Measurements from ENCODE around the gene HOXD12.

HOXD12 gene

DNA sequence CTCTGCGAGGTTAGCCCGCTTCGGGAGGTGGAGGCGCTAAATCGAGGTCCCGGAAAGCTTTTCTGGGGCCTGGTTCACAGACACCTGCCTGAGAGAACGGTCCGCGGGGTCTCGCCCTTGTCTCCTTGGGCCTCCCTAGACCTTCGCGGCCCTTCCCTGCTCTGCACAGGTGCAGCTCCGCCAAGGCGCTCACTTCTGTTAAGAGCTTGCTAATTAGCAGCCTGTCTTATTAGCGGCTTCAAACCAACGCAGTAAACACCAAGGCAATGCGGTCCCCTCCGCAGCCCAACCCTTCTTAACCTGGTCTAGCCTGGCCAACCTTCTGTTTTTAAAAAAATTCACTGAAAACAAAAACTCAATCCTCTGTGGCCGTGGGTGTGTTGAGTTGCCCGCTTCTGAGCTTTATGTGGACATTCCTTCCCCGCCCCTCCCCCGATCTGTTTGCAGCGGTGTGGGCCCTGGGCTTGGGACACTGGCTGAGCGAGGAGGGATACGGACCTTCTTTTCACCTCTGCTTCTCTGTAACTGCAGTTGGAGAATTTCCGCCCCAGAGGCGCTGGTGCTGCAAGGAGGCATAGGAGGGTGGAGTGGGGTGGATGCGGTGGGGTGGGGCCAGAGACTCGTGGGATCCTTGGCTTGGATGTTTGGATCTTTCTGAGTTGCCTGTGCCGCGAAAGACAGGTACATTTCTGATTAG, 48.4 kb downstream of the HOXD12 start:
- DNase-seq (ENCODE audit: low spot score): no peak

DNA sequence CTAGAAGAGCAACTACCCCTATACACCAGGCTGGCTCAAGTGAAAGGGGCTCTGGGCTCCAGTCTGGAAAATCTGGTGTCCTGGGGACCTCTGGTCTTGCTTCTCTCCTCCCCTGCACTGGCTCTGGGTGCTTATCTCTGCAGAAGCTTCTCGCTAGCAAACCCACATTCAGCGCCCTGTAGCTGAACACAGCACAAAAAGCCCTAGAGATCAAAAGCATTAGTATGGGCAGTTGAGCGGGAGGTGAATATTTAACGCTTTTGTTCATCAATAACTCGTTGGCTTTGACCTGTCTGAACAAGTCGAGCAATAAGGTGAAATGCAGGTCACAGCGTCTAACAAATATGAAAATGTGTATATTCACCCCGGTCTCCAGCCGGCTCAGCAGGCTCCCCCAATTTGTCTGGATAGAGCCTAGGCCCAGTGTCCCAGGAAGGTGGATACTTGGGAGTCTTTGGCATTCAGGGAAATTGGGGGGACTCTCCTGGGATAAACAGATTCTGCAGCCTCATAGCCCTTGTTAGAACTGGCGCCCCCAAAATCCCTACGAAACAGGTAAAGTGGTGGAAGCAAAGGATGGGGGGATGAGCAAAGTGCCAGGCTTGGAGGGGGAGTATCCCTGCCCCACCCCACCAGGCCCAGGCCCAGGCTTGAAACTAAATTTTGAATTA, 49.3 kb downstream of the HOXD12 start:
- DNase-seq (ENCODE audit: low spot score): no peak

DNA sequence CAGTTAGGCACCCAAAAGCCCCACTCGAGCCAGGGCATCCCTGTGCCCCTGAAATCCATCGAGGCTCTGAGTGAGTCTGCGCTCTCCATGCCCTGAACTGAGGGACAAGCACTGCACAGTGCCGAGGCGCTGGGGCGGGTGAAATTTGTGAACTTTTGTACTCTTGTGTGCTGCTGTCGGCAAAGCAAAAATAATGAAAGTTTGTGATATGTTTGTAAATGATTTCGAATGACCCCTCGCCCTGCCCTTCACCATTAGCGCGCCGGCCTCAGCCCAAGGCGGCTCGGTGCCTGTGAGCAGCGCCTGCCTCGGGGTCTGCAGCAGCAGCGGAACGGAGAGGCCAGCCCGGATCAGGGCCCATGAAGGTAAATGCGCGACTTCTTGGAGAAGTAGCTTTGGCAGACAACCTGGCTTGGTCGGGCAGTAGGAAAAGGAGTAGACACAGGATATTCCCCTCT, 49.9 kb downstream of the HOXD12 start:
- DNase-seq (ENCODE audit: low spot score): no peak

DNA sequence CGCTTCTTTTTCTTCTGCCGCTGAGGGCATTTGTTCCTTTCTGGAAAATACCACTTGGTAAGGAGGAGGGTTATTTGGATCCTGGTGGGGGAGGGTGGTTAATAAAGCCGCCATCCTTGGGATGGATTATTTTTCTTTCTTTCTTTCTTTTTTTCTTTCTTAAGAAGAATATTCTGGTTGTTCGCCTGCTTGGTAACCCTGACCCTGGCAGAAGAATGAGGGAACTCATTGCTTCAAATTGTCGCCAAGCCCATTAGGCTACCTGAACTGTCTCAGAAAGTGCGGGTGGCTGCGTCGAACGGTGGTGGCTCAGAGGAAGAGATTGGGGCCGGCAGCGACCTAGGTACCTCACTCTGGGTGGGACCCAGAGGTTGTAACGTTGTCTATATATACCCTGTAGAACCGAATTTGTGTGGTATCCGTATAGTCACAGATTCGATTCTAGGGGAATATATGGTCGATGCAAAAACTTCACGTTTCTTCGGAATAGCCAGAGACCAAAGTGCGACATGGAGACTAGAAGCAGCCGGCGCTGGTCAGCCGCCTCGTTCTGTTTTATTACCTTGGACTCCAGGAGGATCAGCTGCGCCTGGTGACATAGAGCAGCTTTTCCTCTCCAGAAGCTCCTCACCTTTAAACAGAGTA, 50.5 kb downstream of the HOXD12 start:
- DNase-seq (ENCODE audit: low spot score): no peak

DNA sequence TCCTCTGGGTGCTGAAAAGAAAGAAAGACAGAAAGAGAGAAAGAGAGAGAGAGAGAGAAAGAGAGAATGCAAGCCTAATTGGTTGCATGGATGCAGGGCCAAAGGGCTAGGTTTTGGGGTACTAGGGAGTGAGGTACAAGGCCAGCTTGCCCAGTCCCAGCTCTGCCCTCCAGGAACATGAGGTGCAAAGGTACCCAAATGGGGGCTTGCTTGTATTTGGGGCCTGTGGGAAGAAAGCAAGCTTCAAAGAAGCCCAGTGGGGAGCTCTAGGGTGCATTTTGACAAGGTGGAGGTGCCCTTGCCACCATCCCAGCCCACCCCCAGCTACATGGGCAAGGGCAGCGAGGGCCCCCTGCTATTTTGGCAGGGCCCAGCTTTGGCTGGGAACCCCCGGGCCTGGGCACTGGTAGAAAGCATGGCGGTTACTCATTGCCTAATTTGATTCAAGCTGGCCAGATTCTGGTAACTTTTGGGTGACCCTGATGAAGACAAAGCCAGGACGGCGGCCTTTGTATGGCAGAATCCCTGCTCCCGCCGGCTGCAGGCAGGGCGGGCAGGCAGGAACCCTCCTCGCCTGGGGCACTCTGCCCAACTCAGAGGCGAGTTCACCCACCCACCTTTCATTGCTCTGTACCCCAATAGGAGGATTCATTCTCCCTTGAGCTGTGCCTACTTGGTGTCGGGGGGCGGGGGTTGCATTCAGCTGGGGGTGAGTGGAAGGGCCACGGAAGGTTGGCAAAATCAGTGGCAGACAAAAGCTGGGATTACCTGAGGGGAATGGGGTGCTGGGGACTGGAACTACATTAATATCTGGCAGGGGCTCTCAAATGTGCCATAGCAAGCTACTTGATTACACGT, 51.2 kb downstream of the HOXD12 start:
- DNase-seq (ENCODE audit: low spot score): no peak

DNA sequence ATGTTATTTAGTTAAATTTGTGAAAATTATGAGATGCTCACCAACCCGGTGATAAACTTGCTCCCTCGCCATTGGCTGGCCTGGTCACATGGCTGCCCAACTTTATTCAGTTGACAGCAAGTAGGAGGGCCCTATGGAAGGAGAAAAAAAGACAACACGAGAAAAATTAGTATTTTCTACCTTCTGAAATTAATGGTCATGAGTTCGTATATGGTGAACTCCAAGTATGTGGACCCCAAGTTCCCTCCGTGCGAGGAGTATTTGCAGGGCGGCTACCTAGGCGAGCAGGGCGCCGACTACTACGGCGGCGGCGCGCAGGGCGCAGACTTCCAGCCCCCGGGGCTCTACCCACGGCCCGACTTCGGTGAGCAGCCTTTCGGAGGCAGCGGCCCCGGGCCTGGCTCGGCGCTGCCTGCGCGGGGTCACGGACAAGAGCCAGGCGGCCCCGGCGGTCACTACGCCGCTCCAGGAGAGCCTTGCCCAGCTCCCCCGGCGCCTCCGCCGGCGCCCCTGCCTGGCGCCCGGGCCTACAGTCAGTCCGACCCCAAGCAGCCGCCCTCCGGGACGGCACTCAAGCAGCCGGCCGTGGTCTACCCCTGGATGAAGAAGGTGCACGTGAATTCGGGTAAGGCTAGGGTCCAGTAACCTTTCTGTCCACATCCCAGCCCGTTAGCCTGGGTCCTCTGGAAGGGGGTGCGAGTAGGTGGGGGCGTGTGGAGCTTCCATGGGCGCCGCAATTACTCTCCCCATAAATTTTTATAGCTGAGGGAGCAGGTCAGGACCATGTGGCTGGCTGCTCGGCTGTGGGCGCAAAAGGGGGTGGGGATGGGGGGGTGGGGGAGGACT, 52.1 kb downstream of the HOXD12 start, which contains the start of gene HOXD4:
HOXD4 (plus strand) TSS at position 109 of the 846 bp plus-strand sequence; CDS start at position 193, 84 bp downstream.
- DNase-seq (ENCODE audit: low spot score): no peak

Measured in cerebellar cortex (tissue), 1 donor.